ENCODE results near the gene ST7.

Gene ST7

DNA sequence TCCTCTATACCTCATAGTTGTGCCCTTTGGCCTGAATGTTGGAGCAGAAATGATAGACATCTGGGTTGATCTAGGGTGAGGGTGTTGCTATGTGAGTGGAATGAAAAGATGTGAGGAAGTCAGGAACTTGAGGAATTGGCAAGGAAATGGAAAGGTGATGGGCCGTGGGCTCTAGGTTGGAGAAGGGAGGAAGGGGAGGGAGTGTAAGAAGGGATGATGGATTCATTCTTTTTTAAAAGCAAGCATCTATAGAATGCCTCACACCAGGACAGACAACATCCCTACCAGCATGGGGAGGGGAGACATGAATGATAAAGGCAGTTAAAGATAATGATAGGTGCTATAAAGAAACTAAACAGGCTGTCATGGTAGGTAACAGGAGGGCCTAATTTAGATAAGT is 201.4 kb downstream of the ST7 start:
- no peak for DNase-seq (ENCODE audit: low spot score)

DNA sequence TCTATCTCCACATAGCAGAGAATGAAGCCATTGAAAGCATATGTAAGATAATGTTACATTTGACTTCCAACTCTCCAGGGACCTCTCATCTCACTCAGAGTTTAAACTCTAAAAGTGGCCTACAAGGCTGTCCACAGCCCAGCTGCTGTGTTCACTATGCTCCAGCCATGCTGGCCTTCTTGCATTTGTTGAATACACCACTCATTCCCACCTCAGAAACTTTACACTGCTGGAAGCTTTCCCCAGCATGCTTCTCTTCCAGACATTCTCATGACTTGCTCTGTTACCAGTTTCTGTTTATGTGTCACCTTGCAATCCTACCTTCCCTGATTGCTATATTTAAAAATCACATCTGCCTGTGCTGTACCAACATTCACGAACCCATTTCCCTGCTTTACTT is 202.4 kb downstream of the ST7 start:
- DNase-seq (ENCODE audit: low spot score) = no peak

DNA sequence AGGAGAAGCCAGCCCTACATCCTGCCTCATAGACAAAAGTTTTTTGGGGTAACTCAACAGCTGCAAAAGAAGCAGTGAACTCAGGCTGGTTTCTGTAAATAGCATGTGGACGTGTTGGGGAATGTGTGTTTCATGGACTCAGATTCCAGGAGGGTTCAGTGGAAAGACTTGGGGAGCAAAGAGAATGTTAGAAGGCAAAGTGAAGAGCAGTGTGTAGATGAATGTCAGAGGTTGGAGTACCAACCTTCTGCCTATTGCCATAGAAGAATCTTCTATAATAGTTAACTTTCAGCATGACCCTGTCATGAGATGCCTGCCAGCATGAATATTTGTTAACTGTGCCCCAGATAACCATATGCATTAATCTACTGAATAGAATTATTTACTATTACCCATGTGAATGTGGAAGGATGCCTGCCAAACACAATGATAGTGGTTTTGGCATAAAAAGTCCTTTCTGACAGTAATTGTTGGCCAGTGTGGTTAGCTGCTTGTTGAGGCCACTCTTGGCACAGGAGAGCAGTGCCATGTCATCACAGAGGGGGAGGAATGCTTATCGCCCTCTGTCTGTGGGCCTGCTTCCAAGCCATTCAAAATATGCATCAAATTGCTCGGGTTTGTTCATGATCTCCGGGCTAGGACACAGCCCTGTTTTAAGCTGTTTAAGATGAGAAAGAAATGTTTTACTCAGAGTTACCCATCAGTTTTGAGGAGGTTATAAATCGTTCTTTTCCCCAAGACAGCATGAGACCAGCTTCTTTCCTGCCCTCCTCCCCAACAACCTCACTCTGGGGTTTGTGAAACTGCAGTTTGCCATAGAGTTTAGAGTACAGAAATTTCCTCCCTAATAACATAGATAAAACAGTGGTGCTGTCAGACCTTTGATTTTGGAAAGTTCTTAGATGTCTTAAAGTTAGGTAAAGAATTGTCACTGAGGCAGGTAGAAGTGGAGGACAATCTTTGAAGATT is 204.2 kb downstream of the ST7 start:
- DNase-seq (ENCODE audit: low spot score) = peak; percentile 69

DNA sequence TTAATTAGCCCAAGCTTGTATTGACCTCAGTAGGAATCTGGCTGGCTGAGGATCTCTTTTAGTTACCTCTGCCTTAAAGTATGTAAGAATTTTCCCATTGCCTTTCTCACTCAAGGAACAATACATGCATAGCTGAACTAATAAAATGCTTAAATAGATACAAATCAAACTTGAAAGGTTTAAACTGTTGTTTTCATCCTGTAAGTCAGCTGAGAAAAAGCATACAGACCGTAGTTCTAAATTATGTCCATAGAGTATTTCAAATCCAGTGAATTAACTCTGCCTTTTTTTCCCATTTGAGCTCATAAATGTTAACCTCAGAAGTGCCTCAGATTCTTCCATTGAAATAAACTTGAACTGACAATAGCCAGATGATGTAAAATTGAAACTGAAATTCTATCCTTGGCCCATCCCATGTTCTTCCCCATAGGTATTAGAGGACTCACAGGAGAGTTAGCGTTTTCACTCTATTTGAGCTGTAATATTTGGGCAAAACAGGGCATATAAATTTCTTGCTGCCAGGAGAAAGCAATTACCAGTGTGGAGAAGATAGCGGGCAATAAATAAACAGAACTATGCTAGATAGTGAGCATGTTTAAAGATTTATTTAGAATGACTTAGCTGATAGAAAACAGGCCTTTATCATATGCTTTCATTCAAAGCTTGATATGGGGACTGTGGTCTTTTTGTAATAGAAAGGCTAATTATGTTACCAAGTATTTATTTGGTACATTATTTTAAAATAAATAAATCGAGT is 205.8 kb downstream of the ST7 start:
- no peak for DNase-seq (ENCODE audit: low spot score)

DNA sequence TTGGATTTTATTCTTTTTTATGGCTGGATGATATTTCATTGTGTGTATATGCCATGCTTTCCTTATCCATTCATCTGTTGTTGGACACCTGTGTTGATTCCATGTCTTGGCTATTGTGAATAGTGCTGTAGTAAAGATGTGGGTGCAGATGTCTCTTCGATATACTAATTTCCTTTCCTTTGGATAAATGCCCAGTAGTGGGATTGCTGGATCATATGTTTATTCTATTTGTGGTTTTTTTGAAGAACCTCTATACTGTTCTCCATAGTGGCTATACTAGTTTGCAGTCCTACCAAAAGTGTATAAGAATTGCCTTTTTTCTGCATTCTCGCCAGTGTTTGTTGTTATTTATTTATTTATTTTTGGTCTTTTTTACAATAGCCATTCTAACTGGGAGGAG is 209.8 kb downstream of the ST7 start:
- DNase-seq (ENCODE audit: low spot score) = no peak

DNA sequence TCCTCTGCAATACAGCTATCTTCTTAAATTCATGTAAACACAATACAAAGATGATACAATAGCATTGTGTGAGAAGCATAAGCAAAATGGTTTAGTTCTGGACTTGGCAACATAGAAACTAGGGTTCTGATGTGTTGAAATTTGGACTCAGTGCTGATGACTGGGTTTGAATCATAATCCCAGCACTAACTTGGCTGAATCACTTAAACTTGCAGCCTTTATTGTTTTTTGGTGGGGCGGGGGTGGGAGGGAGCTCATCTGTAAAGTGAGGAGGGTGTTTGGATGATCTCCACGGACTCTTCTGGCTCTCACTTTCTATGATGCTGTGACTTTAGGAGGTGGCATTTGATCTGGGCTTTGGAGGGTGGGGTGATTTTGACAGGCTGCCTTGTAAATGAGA is 211.3 kb downstream of the ST7 start:
- peak; percentile 25 for DNase-seq (ENCODE audit: low spot score)

DNA sequence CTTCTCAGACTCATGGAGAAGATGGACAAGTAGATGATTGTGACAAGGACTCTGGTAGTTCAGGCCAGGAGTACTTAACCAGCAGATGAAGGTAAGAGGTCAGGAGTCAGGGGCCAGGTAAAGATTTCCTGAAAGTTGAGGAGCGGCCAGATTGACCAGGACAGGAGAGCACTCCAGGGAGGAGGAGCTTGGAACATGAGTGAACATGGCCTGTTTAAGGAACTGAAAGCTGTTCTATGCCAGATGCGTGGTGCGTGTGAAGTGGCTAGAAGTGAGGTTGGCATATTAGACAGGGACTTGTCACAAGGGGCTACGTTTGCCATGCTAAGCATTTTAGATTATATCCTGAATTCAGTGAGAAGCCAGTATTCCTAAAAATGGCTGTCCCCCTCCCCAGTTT is 212.4 kb downstream of the ST7 start:
- no peak for DNase-seq (ENCODE audit: low spot score)

DNA sequence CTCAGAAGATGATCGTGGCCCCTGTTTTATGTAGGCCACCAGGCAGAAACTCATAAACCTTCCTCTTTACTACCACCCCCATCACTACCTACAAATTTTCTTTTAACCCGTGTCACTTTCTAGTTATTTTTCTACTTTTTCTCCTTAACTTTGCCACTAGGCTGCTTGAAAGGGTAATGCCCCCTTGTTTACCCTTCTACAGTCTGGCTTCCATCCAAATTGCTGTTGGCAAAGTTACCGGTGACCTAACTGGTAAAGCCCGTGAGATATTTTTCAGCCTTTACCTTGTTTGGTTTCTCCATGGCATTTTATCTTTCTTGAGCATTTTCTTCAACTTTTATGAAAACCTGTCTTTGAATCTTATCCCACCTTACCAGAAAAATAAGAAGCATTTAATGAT is 216.6 kb downstream of the ST7 start:
- DNase-seq (ENCODE audit: low spot score) = peak; percentile 89

DNA sequence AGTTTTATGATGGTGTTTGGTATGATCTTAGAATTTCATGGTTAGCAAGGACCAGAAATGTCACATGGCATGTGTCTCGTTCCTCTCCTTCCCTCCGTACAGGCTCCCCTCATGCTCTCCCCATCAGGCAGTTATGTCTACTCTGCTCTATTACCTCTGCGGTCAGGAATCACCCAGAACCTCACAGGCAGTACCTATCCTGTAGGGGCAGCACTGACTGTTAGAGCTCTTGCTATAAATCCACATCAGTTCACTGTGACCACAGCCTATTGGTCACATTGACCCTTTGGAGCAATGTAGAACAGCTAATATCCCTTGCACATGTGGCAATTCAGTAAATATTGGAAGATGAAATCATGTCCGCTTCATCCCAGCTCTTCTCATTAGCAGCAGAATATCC is 217.8 kb downstream of the ST7 start:
- DNase-seq (ENCODE audit: low spot score) = no peak

DNA sequence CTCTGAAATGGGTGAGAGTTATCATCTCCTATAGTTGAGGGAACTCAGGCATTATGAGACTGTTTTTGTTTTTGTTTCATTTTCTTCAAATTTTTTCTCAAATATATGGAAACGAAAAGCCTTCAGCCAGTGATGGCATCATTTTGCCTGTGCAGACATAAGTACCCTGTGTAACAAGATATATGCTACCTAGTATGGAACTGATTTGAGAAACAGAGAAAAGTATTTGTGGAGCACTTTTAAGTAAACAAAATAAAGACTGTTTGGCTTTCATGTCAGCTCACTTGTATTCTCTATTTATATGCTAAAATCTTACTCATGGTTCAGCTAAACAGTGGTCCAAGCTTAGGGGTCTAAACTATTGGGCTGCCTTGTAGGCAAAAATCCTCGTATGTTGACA is 219.0 kb downstream of the ST7 start:
- DNase-seq (ENCODE audit: low spot score) = no peak

DNA sequence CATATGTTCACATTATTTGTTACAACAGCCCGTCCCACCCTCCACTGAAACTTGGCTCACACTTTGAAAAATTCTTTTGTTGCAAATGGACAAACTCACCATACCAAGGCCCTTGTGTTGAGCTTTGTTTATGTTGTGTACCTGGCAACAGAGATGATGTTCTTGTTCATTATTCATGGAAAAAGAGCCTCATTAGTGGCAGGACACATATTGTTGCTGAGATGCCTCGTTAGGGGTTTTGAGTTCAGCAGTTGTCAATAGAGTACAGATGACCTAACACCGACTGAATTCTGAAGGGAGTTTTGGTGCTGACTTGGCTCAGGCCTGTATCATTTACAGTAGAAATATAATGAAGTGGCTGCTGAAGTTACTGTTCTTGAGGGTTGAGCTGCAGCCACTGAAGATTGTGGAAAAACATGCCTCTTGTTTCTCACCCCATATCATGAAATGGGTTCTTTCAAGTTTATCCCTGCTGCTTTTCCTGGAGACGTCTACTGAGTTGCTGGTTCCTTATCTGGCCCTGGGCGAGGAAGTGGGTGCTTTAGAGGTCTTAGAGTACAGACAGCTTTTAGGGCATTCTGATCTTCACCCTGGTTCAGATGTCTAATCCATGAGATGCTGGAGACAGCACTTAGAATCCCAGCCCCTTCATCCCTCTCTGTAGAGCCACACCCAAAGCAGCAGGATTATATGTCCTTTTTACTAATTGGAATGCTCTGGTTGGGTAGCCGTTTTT is 219.9 kb downstream of the ST7 start:
- DNase-seq (ENCODE audit: low spot score) = no peak

DNA sequence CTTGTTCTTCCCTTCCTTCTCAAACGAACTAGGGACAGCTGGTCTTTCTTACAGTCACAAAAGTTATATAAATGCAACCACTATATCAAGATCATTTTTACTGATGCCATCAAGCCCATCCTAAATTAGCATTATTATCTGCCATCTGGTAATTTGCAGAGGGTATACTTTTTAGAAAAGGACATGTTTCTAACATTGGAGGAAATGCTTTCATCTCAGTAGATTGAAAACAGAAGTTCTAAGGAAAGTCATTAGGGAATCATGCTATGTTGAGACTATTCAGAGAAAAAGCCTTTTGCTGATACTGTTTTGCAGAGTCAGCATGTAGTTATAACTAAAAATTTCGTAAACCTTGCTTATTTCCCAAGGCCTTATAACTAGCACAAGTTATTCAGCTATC is 222.9 kb downstream of the ST7 start:
- DNase-seq (ENCODE audit: low spot score) = no peak

DNA sequence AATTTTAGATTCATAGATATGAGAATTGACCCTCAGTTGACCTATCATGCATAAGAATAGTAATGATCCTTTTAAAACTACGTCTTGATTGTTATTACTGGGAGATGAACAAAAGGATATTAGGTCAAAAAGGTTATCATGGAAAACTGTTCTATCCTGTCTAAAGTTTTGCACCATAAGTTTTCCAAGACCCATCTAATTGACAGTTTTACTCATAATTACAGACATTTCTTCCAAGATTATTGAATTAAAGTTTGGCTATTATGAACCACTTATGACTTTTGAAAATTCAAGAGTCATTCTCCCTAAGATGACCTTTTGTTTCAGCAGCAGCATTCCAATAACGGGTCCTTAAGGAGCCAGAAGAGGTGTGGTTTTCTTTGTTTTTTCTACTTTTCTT is 225.3 kb downstream of the ST7 start:
- no peak for DNase-seq (ENCODE audit: low spot score)

DNA sequence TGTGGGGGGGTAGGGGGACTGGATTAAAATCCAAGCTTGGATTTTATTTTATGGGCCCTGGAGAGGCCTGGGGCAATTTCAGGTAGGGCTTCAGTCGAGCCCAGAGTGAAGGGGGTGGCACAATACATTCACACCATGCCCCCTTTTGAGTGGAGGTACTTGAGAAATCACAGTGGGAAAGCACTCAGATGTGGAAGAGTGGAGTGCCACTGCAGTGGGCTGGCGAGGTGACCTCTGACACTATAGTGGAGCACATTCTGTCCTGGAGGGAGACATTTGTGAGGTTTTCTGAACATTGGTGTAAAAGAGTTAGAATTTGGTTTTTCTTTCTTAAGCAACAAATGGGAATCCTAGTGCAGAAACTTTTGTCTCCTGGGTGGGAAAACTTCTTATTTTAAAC is 226.4 kb downstream of the ST7 start:
- no peak for DNase-seq (ENCODE audit: low spot score)

DNA sequence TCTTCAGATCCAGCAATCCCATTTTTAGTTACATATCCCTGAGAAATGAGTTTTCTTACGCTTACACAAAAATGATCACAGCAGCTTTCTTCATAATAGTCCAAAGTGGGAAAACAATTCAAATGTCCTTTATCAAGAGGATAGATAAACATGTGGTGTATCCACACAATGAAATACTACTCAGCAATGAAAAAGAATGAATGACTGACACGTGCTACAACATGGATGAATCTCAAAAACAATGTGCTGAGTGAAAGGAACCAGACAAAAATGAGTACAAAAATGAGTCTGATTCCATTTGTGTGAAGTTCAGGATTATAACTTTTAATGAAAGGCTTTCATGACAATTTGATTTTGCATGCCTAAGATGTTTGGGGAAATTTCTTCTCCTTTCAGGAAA is 230.4 kb downstream of the ST7 start:
- no peak for DNase-seq (ENCODE audit: low spot score)

DNA sequence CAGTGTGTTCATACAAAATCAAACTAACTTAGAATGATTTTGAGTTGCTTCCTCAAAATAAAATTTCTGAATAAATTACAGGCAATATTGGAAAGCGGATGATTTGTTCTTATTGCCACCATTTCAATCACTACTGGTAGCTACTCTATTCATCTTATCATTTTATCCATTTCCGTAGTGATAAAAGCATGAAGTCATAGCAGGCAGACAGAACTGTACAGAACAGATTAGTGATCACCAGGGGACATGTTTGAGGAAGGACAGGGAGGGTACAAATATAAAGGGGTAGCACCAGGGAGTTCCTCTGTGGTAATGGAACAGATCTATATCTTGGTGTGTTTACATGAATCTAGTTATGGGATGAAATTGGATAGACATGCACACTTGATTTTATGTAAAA is 231.1 kb downstream of the ST7 start:
- DNase-seq (ENCODE audit: low spot score) = no peak

DNA sequence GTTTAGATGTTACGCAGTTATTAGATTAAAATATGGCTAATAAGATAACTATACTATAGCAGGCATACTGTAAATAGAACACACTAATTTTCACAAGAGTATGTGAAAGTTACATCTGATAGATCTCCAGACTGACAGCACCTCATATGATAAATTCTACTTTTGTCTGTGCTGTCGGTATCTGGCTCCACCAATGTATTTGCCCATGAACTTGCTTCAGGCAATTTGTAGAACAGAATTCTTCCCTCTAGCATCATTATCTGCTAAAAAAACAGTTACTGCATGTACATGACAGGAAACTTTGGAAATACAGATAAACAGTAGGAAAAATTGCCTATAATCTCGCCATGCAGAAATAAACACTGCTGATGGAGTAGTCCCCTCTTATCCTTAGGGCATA is 231.8 kb downstream of the ST7 start:
- DNase-seq (ENCODE audit: low spot score) = no peak

DNA sequence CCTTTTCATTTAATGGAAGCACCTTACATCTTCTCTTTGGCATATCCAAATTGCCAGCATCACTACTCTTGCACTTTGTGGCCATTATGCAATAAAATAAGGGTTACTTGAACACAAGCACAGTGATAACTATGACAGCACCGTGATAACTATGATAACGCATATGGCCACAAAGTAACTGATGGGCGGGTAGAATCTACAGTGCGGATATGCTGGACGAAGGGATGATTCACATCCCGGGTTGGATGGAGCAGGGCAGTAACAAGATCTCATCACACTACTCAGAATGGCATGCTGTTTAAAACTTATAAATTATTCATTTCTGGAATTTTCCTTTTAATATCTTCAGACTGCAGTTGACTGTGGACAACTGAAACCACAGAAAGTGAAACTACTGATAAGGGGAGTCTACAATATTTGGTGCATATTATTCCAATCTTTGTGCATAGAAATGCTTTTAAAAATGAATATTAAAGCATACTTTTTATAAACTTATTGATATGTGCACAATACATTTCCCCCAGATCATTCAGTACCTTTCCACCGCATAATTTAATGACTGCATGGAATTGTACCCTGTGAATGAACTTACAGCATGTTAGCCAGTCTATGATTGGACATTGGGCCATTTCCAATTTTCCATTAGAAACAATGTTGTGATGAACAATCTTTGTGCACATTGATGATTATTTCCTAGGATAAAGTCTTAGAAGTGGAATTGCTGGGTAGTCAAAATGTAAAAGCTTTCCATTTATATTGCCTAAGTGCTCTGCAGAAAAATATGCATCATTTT is 233.1 kb downstream of the ST7 start:
- DNase-seq (ENCODE audit: low spot score) = peak; percentile 22

DNA sequence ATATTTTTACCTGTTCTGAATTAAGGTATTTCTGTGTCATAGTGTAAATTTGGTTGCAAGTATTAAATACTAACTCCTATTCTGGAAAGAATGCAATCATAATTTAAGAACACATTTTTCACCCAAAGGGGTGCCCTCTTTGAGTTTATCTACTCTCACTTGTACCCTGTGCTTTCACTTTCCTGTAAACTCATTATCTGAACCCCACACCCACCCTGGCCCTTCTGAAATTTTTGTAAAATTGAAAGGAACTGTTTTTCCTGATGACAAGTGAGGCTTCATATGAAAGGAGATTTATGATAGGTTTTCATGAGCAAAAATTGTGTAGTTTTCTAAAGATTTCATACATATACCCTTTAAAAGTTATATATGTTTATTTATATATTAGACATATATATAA is 235.1 kb downstream of the ST7 start:
- no peak for DNase-seq (ENCODE audit: low spot score)

DNA sequence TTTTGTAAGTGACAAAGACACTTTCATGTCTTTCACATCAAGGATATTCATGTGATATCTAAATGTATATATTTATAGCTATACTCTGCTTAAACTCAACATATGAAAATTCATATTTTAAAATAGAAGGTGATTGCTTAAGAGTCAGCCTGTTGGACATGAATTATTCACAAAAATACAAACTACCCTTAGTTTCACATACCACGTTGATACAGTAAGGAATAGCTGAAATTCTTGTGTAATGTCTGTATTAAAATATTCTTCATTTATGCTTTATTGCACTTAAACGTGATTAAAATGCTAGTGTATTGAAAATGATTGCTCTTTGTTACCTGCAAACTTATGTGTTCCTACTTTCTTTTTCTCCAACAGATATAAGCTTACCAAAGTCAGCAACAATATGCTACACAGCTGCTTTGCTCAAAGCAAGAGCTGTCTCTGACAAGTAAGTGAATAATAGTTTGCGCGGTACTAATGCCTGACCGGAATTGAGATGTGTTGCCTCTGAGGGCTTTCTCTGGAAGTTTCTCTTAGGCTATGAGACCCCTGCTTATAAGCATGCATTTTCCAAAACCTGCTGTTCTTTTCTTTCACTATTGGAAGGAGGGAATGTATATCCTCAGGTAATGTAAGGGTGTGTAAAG is 235.8 kb downstream of the ST7 start:
- no peak for DNase-seq (ENCODE audit: low spot score)

DNA sequence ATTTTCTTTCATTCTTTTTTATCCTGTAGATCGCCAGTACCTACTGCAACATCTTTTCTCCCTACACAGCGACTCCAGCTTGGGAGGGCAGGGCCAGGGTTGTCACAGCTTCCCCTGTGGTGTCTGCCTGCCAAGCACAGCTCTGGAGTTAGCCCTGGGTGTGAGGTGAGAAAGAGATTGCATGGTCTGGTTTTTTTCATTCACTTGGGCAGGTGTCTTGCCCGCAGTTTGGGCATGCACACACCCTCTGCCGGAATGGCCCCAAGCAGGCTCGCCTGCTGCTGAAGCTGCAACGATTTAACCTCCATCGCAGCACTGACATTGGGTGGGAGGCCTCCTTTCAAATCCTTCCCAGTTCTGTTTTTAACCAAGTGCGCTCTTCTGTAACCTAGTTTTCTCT is 236.8 kb downstream of the ST7 start:
- no peak for DNase-seq (ENCODE audit: low spot score)

All from kidney tubule cell (primary cell).